Measurements from ENCODE around the gene RTCB.
A peak's percentile ranks its signal among the peaks of the same experiment; 100 is the strongest.

Gene RTCB

GRCh38 chr22:32411402-32411801 is 645 bp downstream of the RTCB start:
- peak overlapping the region; percentile 92 for H3K4me3 ChIP-seq (ENCODE audit: low read depth, low read length)
- TF ChIP-seq CTCF (conservative IDR thresholded peaks at IDR 0.05; ENCODE audit: low read depth, low read length), result no peak
- DNase-seq (ENCODE audit: low read depth), result peak; percentile 46

- TF ChIP-seq CTCF (conservative IDR thresholded peaks at IDR 0.05; ENCODE audit: low read depth, low read length), result no peak
- DNase-seq (ENCODE audit: low read depth), result no peak
- peak overlapping the region; percentile 92 for H3K4me3 ChIP-seq (ENCODE audit: low read depth, low read length)
These were observed 1.6 kb downstream of the RTCB start for GRCh38 chr22:32410459-32410858.

GRCh38 chr22:32409977-32410376 is 2.1 kb downstream of the RTCB start:
- no peak overlapping the region for H3K4me3 ChIP-seq (ENCODE audit: low read depth, low read length)
- TF ChIP-seq CTCF (conservative IDR thresholded peaks at IDR 0.05; ENCODE audit: low read depth, low read length), result no peak
- no peak for DNase-seq (ENCODE audit: low read depth)

- no peak overlapping the region for H3K4me3 ChIP-seq (ENCODE audit: low read depth, low read length)
- no peak for DNase-seq (ENCODE audit: low read depth)
- no peak for TF ChIP-seq CTCF (conservative IDR thresholded peaks at IDR 0.05; ENCODE audit: low read depth, low read length)
These were observed 4.1 kb downstream of the RTCB start for GRCh38 chr22:32407936-32408335.

- no peak for TF ChIP-seq CTCF (conservative IDR thresholded peaks at IDR 0.05; ENCODE audit: low read depth, low read length)
- DNase-seq (ENCODE audit: low read depth), result no peak
- H3K4me3 ChIP-seq (ENCODE audit: low read depth, low read length), result no peak overlapping the region
These were observed 4.7 kb downstream of the RTCB start for GRCh38 chr22:32407312-32407711.

- DNase-seq (ENCODE audit: low read depth), result no peak
These were observed 8.0 kb downstream of the RTCB start for GRCh38 chr22:32404021-32404420.

More at GRCh38 chr22:32404021-32404420, 8.0 kb downstream of the RTCB start:
- TF ChIP-seq CTCF (conservative IDR thresholded peaks at IDR 0.05; ENCODE audit: low read depth, low read length), result no peak
- H3K4me3 ChIP-seq (ENCODE audit: low read depth, low read length), result no peak overlapping the region

Data from choroid plexus epithelial cell (primary cell).